ENCODE results near the gene TMEM132C.

The TMEM132C gene

DNA sequence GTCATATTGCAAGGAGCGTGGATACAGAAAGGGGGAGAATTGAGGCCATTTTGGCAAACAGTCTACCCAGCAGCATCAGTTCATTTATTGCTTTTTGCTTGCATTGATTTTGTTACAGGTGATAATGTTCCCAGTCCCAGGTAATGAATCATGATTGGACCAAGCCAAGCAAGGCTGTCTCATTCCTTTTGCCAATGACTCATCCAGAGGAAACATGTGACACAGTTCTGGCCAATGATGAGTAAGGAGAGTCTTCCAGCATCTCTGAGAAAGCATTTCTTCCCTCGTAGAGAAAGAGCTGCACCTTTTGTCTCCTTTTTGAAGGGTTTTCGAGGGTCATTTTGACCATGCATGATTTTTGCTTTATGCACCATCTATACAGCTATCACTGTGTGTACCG, 488.6 kb downstream of the TMEM132C start:
- no peak for TF ChIP-seq CTCF (IDR thresholded peaks at IDR 0.05; ENCODE audit: borderline replicate concordance, control extremely low read depth, extremely low read depth, insufficient read depth, missing control alignments)
- no peak for DNase-seq (ENCODE audit: low spot score)
- in situ Hi-C loops (cut with MboI; ENCODE audit: low sequenced_read_pairs, unreplicated experiment) = no loop called here

Data from GM13976 (cell line).